WERI-Rb-1 (cell line): ENCODE results near the gene TUBB4B.

Experiments used
- DNase-seq: peaks from one replicate; pipeline ENCODE4 v3.0.0-alpha.2; 2020
- H3K27ac ChIP-seq: fragments of 250-450 bp; sonication (Bioruptor Pico); 2 replicates; pipeline ENCODE4 v1.5.1; 2020; ENCODE audit warnings: mild to moderate bottlenecking, moderate library complexity
- H3K27me3 ChIP-seq: fragments of 250-450 bp; sonication (Bioruptor Pico); 2 replicates; pipeline ENCODE4 v1.5.1; 2021; ENCODE audit warnings: mild to moderate bottlenecking, low read depth, moderate library complexity; ENCODE audit not compliant: insufficient read depth, severe bottlenecking
- H3K36me3 ChIP-seq: fragments of 250-450 bp; sonication (Bioruptor Pico); 2 replicates; pipeline ENCODE4 v1.5.1; 2020; ENCODE audit warnings: mild to moderate bottlenecking, moderate library complexity
- H3K4me3 ChIP-seq: 2 replicates; pipeline ENCODE4 v1.5.1; 2011; ENCODE audit warnings: low read depth, mild to moderate bottlenecking, control low read depth, low read length
- H3K9me3 ChIP-seq: fragments of 250-450 bp; sonication (Bioruptor Pico); 2 replicates; pipeline ENCODE4 v1.5.1; 2021; ENCODE audit warnings: mild to moderate bottlenecking, moderate library complexity; ENCODE audit not compliant: severe bottlenecking
- TF ChIP-seq, protein P1 (sequence below): IDR thresholded peaks from 2 replicates; pipeline ENCODE4 v1.5.1; 2011; ENCODE audit warnings: low read depth, mild to moderate bottlenecking, control low read depth, inconsistent platforms, low read length

The TUBB4B gene

DNA sequence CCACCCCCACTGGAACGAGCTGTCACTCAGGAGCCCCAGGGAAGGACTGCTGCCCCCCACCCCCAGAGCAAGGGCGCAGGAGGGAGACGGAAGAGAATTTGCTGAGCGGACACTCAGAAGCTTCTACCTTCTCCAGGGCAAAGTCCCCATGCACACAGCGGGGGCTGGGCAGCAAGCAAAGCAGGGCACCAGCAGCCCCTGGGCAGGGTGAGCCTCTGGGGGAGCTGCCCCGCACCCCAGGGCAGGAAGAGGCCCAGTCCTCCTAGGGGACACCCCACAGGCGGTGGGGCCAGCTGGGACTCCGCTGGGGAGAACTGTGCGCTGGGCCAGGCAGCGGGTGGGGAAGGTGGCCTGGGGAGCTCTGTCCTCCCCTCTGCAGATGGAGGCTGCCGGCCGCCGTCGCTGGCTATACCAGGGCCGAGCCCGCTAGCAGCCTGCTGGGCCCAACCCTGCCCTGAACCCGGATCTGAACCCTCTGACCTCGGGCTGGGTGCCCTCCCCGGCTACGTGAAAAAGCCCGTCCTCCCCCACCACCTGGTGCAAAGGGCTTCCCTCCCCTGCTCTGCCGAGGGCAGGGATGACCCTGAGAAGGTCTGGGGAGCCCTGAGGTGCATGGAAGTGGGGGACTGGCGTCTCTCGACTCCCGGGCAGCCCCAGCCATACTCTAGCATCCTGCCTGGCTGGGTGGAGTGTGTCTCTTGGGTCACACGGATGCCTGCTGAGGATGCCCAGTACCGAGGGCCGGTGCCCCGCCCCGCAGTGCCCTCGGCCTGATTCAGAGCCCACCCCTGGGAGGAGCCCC, 11.0 kb upstream of the TUBB4B start:
- Histone ChIP-seq H3K4me3 (no peak overlapping the region), H3K27ac (no peak overlapping the region), H3K36me3 (no peaks in the 10 kb centered on the region), H3K27me3 (no peaks in the 10 kb centered on the region), H3K9me3 (no peaks in the 10 kb centered on the region)
- TF ChIP-seq, protein P1, sequence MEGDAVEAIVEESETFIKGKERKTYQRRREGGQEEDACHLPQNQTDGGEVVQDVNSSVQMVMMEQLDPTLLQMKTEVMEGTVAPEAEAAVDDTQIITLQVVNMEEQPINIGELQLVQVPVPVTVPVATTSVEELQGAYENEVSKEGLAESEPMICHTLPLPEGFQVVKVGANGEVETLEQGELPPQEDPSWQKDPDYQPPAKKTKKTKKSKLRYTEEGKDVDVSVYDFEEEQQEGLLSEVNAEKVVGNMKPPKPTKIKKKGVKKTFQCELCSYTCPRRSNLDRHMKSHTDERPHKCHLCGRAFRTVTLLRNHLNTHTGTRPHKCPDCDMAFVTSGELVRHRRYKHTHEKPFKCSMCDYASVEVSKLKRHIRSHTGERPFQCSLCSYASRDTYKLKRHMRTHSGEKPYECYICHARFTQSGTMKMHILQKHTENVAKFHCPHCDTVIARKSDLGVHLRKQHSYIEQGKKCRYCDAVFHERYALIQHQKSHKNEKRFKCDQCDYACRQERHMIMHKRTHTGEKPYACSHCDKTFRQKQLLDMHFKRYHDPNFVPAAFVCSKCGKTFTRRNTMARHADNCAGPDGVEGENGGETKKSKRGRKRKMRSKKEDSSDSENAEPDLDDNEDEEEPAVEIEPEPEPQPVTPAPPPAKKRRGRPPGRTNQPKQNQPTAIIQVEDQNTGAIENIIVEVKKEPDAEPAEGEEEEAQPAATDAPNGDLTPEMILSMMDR = no peak
- no peak for DNase-seq

GRCh38 chr9:137230705-137231371, 10.2 kb upstream of the TUBB4B start, which contains the start of gene SLC34A3:
Gene SLC34A3, plus strand, starts transcription at chr9:137230901. Its CDS starts 802 bp downstream, at chr9:137231703.
- Histone ChIP-seq H3K4me3 (no peak within 1 kb of the TSS), H3K27ac (no peak within 1 kb of the TSS), H3K27me3 (no peaks in the 10 kb centered on the region), H3K9me3 (no peaks in the 10 kb centered on the region), H3K36me3 (no peaks in the 10 kb centered on the region)
- TF ChIP-seq, protein P1 = no peak
- DNase-seq = no peak

GRCh38 chr9:137231372-137232039, 9.6 kb upstream of the TUBB4B start:
- no peaks in the 10 kb centered on the region for H3K9me3 ChIP-seq
- H3K36me3 ChIP-seq = no peaks in the 10 kb centered on the region
- DNase-seq = no peak
- H3K27ac ChIP-seq = no peak overlapping the region
- H3K4me3 ChIP-seq = no peak overlapping the region
- TF ChIP-seq, protein P1 = no peak
- no peaks in the 10 kb centered on the region for H3K27me3 ChIP-seq

- Histone ChIP-seq H3K27ac (no peak overlapping the region), H3K36me3 (no peaks in the 10 kb centered on the region), H3K9me3 (no peaks in the 10 kb centered on the region), H3K4me3 (no peak overlapping the region), H3K27me3 (no peaks in the 10 kb centered on the region)
- TF ChIP-seq, protein P1 = no peak
- no peak for DNase-seq
Observed at GRCh38 chr9:137232101-137232500, 9.0 kb upstream of the TUBB4B start.

- Histone ChIP-seq H3K27ac (no peak overlapping the region), H3K4me3 (no peak overlapping the region), H3K9me3 (no peaks in the 10 kb centered on the region), H3K27me3 (no peaks in the 10 kb centered on the region), H3K36me3 (no peaks in the 10 kb centered on the region)
- TF ChIP-seq, protein P1 = no peak
- DNase-seq = no peak
Observed at GRCh38 chr9:137232510-137232909, 8.6 kb upstream of the TUBB4B start.
